NCI-H82 treated with DMSO at 0.1 percent for 48 hours (cell line): ENCODE measurements around the gene TTLL3.
"Not testable (repeated sequence)": the region's sequence is repeated elsewhere in the genome, so short reads cannot be mapped to it uniquely, and the experiment has no call there.

Experiments used
- DNase-seq: peaks from one replicate; lab custom pipeline; 2025; ENCODE audit not compliant: unreplicated experiment; lab: John Stamatoyannopoulos, UW

The TTLL3 gene

DNA sequence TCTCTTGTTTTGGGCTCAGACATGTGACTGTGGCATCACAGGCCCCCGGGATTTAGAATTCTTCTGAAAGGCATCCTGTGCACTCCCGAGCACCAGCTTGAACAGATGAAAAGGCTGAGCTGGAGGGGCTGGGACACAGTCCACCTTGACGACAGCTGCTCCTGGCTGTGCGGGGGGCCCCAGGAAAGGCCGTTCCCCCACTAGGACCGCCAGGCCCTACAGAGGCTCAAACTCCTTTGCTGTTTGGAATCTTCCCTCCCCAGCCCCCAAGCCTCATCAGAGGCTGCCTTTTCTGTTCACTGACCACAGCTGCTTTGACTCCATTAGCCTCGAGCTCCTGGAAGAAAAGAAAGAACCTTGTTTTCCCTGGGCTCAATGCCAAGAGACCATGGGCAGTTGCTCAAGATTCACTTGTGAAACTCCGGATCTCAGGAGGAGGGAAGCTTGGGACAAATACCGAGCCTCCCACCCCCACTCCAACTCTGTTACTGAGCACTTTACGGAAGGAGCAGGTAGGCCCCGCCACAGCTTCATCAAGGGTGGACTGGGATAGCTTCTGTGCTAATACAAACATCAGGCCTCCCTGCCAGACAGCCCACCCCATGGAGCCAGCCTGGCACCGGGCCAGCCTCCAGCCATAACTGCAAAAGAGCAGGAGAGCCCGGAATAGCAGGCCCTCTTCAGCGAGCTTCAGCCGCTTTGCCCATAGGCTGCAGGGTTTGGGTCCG, 54.3 kb downstream of the TTLL3 start:
- DNase-seq = no peak

DNA sequence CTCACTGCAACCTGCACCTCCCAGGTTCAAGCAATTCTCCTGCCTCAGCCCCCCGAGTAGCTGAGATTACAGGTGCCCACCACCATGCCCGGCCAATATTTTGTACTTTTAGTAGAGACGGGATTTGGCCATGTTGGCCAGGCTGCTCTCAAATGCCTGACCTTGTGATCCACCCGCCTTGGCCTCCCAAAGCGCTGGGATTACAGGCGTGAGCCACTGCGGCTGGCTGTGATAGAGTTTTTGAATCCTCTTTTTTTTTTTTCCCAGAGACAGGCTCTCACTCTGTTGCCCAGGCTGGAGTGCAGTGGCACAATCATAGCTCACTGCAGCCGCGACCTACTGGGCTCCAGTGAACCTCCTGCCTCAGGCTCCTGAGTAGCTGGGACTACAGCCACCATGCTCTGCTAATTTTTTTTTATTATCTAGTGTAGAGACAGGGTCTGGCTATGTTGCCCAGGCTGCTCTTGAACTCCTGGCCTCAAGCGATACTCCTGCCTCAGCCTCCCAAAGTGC, 55.1 kb downstream of the TTLL3 start:
- DNase-seq = not testable (repeated sequence)

DNA sequence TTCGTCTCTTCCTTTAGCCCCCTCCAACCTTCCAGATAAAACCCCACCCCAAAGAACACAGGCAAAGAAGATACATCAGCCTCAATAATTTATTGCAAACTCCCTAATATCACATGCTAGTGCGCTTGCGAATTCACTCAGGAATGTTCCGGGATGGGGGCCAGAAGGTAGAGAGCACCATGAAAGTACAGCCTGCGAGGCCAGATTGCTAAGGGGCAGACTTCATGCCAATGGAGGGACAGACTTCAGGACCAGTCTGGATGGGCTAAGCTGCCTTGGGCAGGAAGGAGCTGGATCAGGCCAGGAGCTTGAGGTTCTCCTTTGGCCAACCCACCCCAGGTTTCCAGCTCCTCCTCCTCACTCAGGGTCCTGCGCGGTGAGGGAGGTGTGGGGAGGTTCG, 56.6 kb downstream of the TTLL3 start:
- DNase-seq = no peak

DNA sequence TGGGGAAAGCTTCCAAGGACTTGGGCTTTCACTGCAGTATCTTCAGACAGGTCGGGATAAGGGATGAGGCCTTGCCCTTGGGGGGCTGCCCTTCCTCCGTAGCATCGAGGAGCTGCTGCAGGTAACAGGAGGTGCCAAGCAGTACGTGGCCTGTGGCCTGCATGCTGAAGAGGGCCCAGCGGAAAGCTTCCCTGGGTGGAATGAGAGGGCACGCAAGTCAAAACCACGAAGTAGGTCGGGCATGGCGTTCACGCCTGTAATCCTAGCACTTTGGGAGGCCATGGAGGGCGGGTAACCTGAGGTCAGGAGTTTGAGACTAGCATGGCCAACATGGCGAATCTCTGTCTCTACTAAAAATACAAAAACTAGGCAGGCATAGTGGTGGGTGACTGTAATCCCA, 57.0 kb downstream of the TTLL3 start:
- DNase-seq = no peak

DNA sequence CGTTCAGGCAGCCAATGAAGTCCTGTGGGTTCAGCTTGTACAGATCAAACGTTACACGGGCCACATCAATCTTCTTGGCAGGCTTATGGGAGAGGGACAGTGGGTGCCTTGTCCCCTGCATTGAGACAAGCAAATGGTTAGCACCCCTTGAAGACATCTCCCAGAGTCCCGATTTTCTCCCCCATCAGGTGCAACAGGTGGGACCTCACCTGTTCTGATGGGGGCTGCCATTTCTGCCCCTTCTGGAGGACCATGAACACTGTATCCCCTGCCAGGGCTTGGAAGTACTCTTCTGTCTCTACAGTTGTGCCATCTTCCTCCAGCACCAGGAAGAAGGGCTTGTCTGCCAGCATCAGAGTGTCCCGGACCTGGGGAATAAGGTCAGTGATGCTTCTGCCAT, 59.9 kb downstream of the TTLL3 start:
- no peak for DNase-seq

DNA sequence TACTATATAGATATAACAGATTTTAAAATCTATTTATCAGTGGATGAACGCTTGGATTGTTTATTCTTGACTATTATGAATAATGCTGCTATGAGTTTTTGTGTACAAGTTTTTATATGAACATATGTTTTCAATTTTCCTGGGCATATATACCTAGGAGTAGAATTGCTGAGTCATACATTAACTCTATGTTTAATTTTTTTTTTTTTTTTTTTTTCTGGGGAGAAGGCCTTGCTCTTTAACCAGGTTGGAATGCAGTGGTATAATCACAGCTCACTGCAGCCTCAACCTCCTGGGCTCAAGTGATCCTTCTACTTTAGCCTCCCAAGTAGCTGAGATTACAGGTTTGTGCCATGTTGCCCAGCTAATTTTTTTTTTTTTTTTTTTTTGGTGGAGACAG, 60.9 kb downstream of the TTLL3 start:
- no peak for DNase-seq

DNA sequence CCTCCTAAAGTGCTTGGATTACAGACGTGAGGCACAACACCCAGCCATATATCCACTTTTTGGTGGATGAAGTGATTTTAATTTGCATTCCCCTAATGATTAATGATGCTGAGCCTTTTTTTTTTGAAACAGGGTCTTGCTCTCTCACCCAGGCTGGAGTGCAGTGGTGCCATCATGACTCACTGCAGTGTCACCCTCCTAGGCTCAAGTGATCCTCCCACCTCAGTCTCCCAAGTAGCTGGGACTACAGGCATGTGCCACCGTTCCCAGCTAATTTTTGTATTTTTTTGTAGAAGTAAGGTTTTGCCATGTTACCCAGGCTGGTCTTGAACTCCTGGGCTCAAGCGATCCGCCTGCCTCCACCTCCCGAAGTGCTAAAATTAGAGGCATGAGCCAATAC, 62.0 kb downstream of the TTLL3 start:
- not testable (repeated sequence) for DNase-seq

DNA sequence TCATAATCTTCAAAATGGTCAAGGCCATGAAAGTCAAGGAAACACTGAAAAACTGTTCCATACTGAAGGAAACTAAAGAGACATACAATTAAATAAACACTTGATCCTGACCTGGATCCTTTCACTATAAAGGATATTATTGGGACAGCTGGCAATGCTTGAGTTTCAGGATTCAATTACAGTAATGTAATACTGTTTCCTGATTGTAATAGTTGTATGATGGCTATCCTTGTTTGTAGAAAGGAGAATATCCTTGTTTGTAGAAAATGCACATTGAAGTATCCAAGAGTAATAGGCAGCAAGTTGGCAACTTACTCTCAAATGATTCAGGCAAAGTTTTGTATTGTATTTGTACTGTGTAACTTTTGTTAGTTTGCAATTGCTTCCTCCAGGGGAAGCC, 65.4 kb downstream of the TTLL3 start:
- DNase-seq = no peak

DNA sequence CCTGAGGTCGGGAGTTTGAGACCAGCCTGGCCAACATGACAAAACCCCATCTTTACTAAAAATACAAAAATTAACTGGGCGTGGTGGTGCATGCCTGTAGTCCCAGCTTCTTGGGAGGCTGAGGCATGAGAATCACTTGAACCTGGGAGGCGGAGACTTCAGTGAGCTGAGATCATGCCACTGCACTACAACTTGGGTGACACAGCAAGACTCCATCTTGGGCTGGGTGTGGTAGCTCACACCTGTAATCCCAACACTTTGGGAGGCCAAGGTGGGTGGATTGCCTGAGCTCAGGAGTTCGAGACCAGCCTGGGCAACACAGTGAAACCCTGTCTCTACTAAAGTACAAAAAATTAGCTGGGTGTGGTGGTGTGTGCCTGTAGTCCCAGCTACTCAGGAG, 66.2 kb downstream of the TTLL3 start:
- DNase-seq = not testable (repeated sequence)

DNA sequence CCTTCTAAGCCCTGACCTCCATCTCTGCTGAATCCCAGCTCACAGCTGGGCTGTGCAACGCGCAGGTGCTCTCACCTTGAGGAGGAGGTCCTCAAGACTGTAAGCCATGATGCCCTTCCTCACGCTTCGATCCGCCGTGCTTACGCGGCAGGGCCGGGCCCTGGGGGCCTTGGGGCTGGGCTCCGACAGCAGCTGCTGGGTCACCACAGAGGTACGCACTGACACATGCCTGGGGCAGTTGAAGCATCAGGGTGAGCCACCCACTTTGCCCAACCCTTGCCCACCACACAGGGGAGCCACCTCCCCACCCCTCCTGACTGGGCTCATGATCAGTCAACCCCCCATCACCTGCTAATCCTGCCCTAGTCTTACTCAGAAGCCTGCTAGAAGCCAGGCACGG, 66.9 kb downstream of the TTLL3 start:
- DNase-seq = no peak

DNA sequence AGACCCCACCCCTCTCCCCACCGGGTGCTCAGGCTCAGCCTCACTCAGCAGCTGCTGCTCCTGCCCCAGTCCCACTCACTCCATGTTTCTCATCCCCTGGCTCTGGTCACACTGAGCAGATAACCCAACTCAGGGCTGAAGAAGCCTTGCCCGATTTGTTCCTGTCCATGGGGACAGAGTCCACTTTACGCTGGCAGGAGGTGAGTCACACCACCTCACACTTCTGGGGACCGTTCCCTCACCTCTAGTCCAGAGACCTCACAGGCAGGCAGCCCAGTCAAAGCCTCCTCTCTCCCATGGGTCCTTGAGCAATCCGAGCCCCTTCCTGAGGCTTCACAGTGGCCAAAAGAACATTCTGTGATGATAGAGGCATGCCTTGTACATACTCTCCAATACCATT, 68.6 kb downstream of the TTLL3 start:
- no peak for DNase-seq

DNA sequence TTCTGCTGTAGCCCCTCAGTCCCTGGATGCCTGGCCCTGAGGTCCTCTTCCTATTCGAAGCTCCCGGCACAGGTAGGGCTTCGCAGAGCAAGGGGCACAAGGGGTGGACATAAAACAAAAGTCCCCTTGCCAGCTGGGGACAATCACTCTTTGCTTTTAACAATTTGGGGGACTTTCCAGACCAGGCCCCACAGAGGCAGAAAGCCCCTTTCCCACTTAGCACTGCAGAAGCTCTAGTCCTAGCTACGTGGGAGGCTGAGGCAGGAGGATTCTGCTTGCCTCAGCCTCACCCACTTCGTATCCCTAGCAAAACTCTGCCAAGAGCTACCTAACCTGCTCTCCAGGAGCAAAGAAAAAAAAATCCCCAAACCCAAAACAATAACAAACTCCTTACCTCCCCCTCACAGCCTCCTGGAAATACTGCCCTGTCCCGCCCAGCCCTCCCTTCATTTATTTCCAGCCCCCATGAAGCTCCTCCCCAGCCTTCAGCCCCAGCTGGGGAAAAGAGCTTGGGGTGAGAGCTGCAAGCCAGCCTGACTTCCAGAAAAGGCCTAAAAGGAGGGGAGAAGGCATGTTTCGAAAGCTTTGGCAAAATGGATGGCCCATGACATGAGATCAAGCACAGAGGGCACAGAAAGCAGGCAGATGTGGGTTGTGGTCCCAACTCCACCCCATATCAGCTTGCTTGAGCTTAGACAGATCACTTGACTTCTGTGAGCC, 69.9 kb downstream of the TTLL3 start, which contains the start of gene CIDEC:
Gene CIDEC, minus strand, starts transcription at position 424 of the 720 bp plus-strand sequence. CDS start 1,767 bp downstream, outside the sequence.
- no peak for DNase-seq

DNA sequence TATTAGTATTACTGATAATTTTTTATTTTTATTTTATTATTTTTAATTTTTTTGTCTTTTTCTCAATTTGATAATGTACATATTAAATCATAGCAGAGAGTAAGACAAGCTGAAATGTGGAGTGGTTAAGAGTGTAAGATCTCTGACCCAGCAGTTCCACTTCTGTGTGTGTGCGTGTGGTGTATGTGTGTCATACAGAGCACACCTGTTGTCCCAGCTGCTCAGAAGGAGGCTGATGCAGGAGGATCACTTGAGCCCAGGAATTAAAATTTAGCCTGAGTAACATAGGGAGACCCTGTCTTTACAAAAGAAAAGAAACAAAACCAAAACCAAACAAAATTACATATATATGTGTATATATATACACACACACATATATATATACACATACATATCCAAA, 71.4 kb downstream of the TTLL3 start:
- DNase-seq = no peak

DNA sequence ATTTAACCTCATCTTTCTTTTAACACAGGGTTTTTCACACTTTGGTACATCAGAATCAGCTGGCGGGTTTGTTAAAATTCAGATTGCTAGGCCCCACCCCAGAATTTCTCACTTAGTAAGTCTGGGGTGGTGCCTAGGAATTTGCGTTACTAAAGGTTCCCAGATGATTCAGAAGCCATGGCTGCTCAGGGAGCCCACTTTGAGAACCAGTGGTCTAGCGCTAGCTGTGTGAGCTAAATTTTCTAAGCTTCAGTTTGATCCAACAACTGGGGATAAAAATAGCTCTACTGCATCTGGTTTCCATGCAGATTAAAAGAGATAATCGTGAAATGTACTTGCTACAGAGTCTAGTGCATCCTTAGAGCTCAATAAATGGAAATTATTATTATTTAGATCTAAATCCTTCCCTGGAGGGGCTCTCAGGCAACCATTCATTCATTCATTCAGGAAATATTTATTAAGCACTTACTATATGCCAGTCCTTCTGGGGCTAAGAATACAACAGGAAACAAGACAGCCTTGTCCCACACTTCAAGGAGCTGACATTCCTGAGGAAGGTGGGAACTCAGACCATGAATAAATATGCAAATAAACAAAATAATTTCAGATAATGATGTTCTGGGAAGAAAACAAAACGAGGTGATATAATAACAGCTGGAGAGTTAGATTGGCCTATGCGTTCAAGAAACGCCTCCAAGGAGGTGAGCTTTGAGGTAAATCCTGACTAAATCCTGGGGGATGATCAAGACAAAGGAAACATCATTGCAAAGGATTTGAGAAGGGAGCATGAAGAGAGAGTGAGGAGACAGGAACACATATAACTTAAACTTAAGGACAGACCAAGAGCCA, 73.9 kb downstream of the TTLL3 start:
- DNase-seq = no peak

DNA sequence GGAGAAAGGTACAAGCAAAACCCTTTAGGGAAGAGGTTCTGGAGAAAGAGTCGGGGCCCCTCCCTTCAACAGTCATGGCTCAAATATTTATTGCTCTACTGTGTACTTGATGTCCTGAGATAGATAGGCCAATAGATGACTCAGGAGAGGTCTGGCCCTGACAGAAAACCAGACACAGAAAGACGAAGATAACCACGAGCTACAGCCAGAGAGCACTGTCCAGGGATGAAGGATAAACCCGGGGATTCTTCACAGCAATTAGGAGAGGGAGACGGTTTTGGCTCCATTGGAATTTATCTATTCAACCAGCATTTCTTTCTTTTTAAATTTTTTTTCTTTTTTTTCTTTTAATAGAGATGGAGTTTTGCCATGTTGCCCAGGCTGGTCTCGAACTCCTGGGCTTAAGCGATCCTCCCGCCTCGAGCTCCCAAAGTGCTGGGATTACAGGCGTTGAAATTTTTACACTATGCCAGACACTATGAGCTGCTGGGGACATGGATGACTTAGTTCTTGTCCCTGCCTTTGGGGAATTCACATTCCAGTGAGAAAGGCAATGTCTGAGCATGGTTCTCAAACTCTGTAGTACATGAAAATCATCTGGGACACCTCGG, 74.6 kb downstream of the TTLL3 start:
- no peak for DNase-seq
